Smooth muscle cell (in vitro differentiated cells): ENCODE data around the gene ARHGDIA. TPM values are rescaled to one million over a fixed set of nuclear protein-coding genes. Genes with fewer than 3 reads are reported as not detected.

ENCODE experiments used
- DNase-seq: peaks from one replicate; lab custom pipeline; 2025; ENCODE audit not compliant: unreplicated experiment; lab: John Stamatoyannopoulos, UW
- H2AFZ ChIP-seq: fragments of 200-600 bp; sonication (generic); 2 replicates; pipeline ENCODE4 v1.6.0; 2016; ENCODE audit warnings: antibody characterized with exemption, low read depth, mild to moderate bottlenecking
- H3F3A ChIP-seq: fragments of 200-600 bp; sonication (generic); 2 replicates; pipeline ENCODE4 v1.6.0; 2017; ENCODE audit warnings: antibody characterized with exemption, low read depth
- H3K27ac ChIP-seq: fragments of 200-600 bp; sonication (generic); 2 replicates; pipeline ENCODE4 v1.5.1; 2016; ENCODE audit warnings: low read depth, mild to moderate bottlenecking
- H3K27me3 ChIP-seq: fragments of 200-600 bp; sonication (generic); 2 replicates; pipeline ENCODE4 v1.6.1; 2016; ENCODE audit warnings: low read depth, mild to moderate bottlenecking
- H3K36me3 ChIP-seq: fragments of 200-600 bp; sonication (generic); 2 replicates; pipeline ENCODE4 v1.5.1; 2016; ENCODE audit warnings: low read depth
- H3K4me1 ChIP-seq: fragments of 200-600 bp; sonication (generic); 2 replicates; pipeline ENCODE4 v1.5.1; 2016; ENCODE audit warnings: low read depth
- H3K4me2 ChIP-seq: fragments of 200-600 bp; sonication (generic); 2 replicates; pipeline ENCODE4 v1.6.0; 2016; ENCODE audit warnings: mild to moderate bottlenecking
- H3K4me3 ChIP-seq: fragments of 200-600 bp; sonication (generic); 2 replicates; pipeline ENCODE4 v1.5.1; 2016; ENCODE audit warnings: mild to moderate bottlenecking
- H3K79me2 ChIP-seq: fragments of 200-600 bp; sonication (generic); 2 replicates; pipeline ENCODE4 v1.6.0; 2016; ENCODE audit warnings: low read depth, mild to moderate bottlenecking
- H3K9ac ChIP-seq: fragments of 200-600 bp; sonication (generic); 2 replicates; pipeline ENCODE4 v1.6.0; 2016; ENCODE audit warnings: low read depth
- H3K9me3 ChIP-seq: fragments of 200-600 bp; sonication (generic); replicated peaks from 2 replicates; pipeline ENCODE4 v1.5.1; 2016; ENCODE audit warnings: low read depth
- H4K20me1 ChIP-seq: fragments of 200-600 bp; sonication (generic); 2 replicates; pipeline ENCODE4 v1.6.0; 2016; ENCODE audit warnings: low read depth
- WGBS: methylation state at CpG from one replicate; pipeline ENCODE4 v1.1.7; 2016; ENCODE audit warnings: low lambda C conversion rate; 5-methylcytosine and 5-hydroxymethylcytosine counted together
- polyA plus RNA-seq: library from polyadenylated mRNA; unstranded; fragments of >200 nt; fragmentation: Nextera tagmentation; extraction: Ambion mirVana; gene quantifications from 2 replicates; pipeline ENCODE4 v1.2.1, GENCODE V29; 2016
- total RNA-seq: library from RNA; depleted of rRNA; stranded (reverse); fragments of >200 nt; gene quantifications from 2 replicates; pipeline ENCODE4 v1.2.3, GENCODE V29; 2014
- TF ChIP-seq, protein P1 (sequence below): fragments of 200-600 bp; sonication (generic); IDR thresholded peaks from 2 replicates; pipeline ENCODE4 v1.5.1; 2017; ENCODE audit warnings: borderline replicate concordance, mild to moderate bottlenecking, antibody characterized with exemption; ENCODE audit not compliant: insufficient read depth, poor library complexity, severe bottlenecking

ARHGDIA gene
- total and polyA plus RNA-seq, 2 experiments from 2014 or later: 256 to 360 TPM

DNA sequence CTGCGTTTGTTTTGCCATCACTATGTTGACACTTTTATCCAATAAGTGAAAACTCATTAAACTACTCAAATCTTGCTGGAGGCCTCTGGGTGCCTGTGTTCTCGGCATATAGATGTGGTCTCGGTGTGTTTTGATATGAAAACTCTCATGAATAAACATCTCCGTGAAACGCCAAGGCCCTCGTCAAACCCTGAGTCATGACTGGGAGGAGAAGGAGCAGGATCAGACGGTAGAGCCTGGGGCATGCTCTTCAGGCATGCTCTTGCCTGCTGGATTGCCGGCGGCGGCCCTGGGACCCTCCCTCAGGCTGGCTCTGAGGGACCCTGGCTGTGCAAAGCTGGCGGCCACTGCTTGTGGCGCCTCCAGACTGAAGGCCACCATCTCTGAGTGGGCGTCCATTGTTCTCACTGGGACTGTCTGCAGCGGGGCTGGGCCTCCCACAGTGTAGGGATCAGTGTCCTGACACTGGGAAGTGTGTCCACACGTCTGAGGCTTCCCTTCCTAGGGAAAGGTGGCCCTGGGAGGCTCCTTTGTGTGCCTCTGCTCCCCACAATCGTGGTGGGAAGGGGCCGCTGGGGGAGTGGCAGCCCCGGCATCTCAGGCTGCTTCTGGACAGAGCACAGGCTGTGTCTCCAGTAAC is 29.2 kb upstream of the ARHGDIA start:
- H3K79me2 ChIP-seq: no peaks in the 10 kb centered on the region
- no peaks in the 10 kb centered on the region for H3K36me3 ChIP-seq
- no peaks in the 10 kb centered on the region for H3K27me3 ChIP-seq
- TF ChIP-seq, protein P1, sequence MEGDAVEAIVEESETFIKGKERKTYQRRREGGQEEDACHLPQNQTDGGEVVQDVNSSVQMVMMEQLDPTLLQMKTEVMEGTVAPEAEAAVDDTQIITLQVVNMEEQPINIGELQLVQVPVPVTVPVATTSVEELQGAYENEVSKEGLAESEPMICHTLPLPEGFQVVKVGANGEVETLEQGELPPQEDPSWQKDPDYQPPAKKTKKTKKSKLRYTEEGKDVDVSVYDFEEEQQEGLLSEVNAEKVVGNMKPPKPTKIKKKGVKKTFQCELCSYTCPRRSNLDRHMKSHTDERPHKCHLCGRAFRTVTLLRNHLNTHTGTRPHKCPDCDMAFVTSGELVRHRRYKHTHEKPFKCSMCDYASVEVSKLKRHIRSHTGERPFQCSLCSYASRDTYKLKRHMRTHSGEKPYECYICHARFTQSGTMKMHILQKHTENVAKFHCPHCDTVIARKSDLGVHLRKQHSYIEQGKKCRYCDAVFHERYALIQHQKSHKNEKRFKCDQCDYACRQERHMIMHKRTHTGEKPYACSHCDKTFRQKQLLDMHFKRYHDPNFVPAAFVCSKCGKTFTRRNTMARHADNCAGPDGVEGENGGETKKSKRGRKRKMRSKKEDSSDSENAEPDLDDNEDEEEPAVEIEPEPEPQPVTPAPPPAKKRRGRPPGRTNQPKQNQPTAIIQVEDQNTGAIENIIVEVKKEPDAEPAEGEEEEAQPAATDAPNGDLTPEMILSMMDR: no peak
- H3K4me1 ChIP-seq: peaks cover 3% of the 10 kb centered on the region
- no peak overlapping the region for H2AFZ ChIP-seq
- 88% methylated on average over 18 of the region's 18 CpGs for WGBS
- DNase-seq: no peak
- H3K4me3 ChIP-seq: no peak overlapping the region
- H3K27ac ChIP-seq: no peak overlapping the region
- no peak overlapping the region for H3K4me2 ChIP-seq
- H4K20me1 ChIP-seq: peaks cover 28% of the 10 kb centered on the region
- no peaks in the 10 kb centered on the region for H3K9me3 ChIP-seq
- no peak overlapping the region for H3K9ac ChIP-seq
- H3F3A ChIP-seq: peaks cover 24% of the 10 kb centered on the region

DNA sequence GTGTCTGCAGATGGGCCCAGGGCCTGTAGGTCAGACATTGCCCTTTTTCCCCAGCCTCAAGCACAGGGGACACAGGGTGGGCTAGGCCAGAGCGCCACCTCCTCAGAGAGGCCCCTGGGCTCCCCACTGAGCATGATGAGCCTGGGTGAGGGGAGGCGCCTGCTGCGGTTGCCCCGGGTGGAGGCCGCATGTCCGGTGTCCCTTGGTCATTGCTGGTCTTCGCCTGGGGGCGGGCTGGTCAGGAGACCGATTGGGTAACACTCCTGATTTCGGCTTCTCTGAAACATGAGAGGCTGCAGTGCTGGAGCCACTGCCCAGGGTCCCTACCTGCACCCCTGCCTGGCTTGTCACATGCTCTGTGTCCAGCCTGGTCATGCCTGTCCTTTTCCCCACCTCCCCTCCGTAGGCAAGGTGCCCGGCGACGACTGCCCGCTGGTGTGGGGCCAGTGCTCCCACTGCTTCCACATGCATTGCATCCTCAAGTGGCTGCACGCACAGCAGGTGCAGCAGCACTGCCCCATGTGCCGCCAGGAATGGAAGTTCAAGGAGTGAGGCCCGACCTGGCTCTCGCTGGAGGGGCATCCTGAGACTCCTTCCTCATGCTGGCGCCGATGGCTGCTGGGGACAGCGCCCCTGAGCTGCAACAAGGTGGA is 28.5 kb upstream of the ARHGDIA start:
- peaks cover 28% of the 10 kb centered on the region for H4K20me1 ChIP-seq
- DNase-seq: no peak
- H3K9me3 ChIP-seq: no peaks in the 10 kb centered on the region
- H3K4me1 ChIP-seq: peaks cover 3% of the 10 kb centered on the region
- H3K4me2 ChIP-seq: no peak overlapping the region
- H3K79me2 ChIP-seq: no peaks in the 10 kb centered on the region
- TF ChIP-seq, protein P1: no peak
- H3K36me3 ChIP-seq: no peaks in the 10 kb centered on the region
- no peak overlapping the region for H2AFZ ChIP-seq
- H3K9ac ChIP-seq: no peak overlapping the region
- no peak overlapping the region for H3K4me3 ChIP-seq
- H3K27ac ChIP-seq: peak overlapping the region; percentile 88
- WGBS: 97% methylated on average over 22 of the region's 22 CpGs
- peaks cover 24% of the 10 kb centered on the region for H3F3A ChIP-seq
- H3K27me3 ChIP-seq: no peaks in the 10 kb centered on the region

DNA sequence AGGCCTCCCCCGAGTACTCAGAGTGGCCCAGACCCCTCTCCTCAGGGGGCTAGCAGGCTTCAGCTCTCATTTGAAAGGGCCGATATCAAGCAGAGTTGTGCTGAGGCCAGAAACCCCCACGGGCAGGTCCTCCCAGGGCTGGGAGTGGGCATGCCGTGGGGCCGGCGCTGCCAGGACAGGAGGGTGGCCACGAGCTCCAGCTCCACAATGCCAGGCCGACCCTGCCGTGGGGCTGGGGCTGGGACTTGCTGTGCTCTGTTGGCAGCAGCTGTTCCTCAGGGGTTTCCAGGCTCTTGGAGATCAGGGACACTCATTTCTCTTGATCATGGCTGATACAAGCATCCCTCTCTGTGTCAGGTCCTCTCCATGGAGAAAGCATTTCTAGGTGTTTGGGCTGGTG is 27.7 kb upstream of the ARHGDIA start:
- Histone ChIP-seq H3K9me3 (no peaks in the 10 kb centered on the region), H3K4me1 (peaks cover 3% of the 10 kb centered on the region), H3K4me2 (no peak overlapping the region), H3K36me3 (no peaks in the 10 kb centered on the region), H3K27me3 (no peaks in the 10 kb centered on the region), H2AFZ (no peak overlapping the region), H3K4me3 (no peak overlapping the region), H4K20me1 (peaks cover 28% of the 10 kb centered on the region), H3K79me2 (peaks cover 5% of the 10 kb centered on the region), H3K27ac (peak overlapping the region; percentile 88), H3K9ac (no peak overlapping the region), H3F3A (peaks cover 24% of the 10 kb centered on the region)
- 94% methylated on average over 9 of the region's 9 CpGs for WGBS
- no peak for DNase-seq
- TF ChIP-seq, protein P1: no peak
